Right forelimb (tissue), 1 donor: ENCODE results near the gene GRK7.
"Not testable (repeated sequence)": the region's sequence is repeated elsewhere in the genome, so short reads cannot be mapped to it uniquely, and the experiment has no call there.

ENCODE experiments used
- DNase-seq: peaks from one replicate; pipeline ENCODE4 v3.0.0-alpha.2; 2018

GRK7 gene

GRCh38 chr3:141762552-141762951, 656 bp upstream of the GRK7 start:
- not testable (repeated sequence) for DNase-seq

- no peak for DNase-seq
These were observed 837 bp downstream of the GRK7 start for GRCh38 chr3:141764045-141764444.

- no peak for DNase-seq
These were observed 1.3 kb downstream of the GRK7 start for GRCh38 chr3:141764465-141764864.

- DNase-seq, result no peak
These were observed 1.8 kb downstream of the GRK7 start for GRCh38 chr3:141764986-141765385.

DNA sequence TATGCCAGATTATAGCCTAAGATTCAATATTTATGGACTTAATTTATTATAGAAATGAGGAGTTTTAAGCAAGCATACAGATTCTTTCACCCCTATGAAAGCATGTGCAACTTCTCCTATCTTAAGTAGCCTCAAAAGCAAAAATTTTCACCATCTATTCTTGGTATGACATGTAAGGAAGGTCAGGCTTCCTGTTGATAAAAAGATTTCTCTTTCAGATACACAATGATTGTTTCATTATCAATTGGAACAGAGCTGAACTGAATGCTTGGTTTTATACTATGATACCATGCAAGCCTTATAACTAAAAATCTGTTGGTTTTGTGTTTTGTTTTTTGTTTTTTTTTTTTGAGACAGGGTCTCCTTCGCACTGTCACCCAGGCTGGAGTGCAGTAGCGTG, 3.9 kb downstream of the GRK7 start:
- DNase-seq, result no peak

DNA sequence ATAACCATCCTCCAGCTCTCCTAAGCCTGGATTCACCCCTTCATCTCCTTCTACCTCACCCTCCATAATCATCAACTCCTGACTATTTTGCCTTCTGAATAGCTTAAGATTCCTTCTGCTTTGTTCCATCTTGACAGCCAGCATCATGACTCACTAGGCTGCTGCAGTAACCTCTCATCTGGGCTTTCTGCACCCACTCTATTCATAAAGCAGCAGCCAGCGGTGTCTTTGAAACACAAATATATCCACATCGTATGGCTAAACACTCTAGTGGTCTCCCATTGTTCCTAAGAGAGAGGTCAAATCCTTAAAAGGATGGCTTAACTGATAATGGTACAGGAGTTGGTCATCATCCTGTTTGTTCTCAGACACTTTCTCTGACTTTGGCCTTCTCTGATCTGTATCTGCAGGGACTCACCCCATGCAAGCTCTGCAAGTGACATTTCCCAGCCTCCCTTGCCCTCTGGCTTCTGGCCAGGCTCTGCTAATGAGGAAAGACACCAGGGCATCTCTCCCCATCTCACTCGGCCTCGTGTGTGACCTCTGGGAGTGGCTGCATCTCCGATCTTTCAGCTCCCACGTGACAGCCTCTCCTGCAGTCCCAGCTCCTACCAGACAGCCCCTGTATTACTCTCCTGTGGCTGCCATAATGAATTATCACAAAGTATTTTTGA, 6.2 kb downstream of the GRK7 start:
- DNase-seq, result no peak

DNA sequence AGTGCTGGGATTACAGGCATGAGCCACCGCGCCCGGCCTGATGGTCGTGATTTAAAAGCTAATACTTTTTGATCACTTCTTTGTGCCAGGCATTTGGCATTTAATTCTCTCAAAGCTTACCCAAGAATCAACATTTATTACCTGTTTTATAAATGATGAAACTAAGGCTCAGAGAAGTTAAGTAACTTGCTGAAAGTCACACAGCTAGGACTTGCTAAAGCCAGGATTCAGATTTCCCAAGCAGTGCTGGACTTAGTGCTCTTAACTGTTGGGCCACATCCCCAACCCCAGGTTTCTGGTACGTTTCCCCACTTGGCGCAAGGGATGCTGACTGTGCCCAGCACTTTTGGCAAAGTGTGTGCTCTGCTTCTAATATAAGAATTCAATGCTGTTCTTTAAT, 10.5 kb downstream of the GRK7 start:
- DNase-seq, result no peak

GRCh38 chr3:141776376-141776775, 13.2 kb downstream of the GRK7 start:
- DNase-seq, result no peak

GRCh38 chr3:141776885-141777284, 13.7 kb downstream of the GRK7 start:
- DNase-seq, result no peak

DNA sequence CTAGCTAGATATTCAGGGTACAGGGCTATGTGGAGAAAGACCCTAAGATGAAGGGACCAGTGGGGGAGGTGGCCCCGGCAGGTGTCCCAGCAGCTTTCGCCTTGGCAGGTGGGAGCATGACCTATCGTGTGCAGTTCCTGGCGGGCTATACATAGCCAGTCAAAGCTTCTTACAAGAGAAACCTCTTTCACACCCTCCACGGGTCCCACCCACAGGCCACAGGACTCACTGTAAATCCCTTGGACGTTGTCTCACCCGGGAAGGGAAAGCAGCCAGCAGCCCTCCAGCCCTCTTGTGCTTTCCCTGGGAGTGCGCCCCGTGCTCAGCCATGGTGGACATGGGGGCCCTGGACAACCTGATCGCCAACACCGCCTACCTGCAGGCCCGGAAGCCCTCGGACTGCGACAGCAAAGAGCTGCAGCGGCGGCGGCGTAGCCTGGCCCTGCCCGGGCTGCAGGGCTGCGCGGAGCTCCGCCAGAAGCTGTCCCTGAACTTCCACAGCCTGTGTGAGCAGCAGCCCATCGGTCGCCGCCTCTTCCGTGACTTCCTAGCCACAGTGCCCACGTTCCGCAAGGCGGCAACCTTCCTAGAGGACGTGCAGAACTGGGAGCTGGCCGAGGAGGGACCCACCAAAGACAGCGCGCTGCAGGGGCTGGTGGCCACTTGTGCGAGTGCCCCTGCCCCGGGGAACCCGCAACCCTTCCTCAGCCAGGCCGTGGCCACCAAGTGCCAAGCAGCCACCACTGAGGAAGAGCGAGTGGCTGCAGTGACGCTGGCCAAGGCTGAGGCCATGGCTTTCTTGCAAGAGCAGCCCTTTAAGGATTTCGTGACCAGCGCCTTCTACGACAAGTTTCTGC, 15.0 kb downstream of the GRK7 start:
- DNase-seq, result no peak

- DNase-seq, result no peak
These were observed 16.5 kb downstream of the GRK7 start for GRCh38 chr3:141779667-141780066.

GRCh38 chr3:141782386-141782932, 19.3 kb downstream of the GRK7 start:
- no peak for DNase-seq

- DNase-seq, result no peak
These were observed 20.4 kb downstream of the GRK7 start for GRCh38 chr3:141783632-141784031.

GRCh38 chr3:141784096-141784495, 20.9 kb downstream of the GRK7 start:
- DNase-seq, result no peak

GRCh38 chr3:141784531-141784930, 21.3 kb downstream of the GRK7 start:
- DNase-seq, result no peak

DNA sequence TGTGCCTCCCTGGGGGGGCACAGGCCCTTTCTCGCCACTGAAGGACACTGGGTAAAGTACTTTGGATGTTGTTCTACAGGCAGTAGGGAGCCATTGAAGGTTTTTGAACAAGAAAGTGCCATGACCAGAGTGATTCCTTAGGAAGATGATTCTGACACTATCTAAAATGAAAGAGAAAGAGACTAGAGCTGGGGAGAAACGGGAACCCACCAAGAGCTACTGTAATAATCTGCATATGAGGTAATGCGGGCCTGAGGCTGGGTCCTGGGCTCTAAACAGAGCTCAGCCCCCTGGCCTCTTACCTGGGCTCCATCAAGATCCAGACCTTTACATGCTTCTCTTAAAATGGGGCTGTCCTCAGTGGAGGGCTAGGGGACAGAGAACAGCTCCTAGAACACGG, 24.9 kb downstream of the GRK7 start:
- no peak for DNase-seq

DNA sequence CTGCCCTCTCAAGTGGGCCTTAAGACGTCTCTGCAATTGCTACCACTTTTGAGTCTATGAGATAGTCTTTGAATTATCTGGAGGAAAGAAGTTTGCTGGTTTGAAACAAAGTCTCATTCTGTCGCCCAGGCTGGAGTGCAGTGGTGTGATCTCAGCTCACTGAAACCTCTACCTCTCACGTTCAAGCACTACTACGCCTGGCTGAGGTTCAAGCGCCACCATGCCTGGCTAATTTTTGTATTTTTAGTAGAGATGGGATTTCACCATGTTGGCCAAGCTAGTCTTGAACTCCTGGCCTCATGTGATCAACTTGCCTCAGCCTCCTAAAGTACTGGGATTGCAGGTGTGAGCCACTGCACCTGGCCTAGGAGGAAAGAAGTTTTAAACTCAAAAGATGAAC, 25.5 kb downstream of the GRK7 start:
- not testable (repeated sequence) for DNase-seq

- no peak for DNase-seq
These were observed 26.1 kb downstream of the GRK7 start for GRCh38 chr3:141789281-141789680.

GRCh38 chr3:141790171-141790570, 27.0 kb downstream of the GRK7 start:
- no peak for DNase-seq

DNA sequence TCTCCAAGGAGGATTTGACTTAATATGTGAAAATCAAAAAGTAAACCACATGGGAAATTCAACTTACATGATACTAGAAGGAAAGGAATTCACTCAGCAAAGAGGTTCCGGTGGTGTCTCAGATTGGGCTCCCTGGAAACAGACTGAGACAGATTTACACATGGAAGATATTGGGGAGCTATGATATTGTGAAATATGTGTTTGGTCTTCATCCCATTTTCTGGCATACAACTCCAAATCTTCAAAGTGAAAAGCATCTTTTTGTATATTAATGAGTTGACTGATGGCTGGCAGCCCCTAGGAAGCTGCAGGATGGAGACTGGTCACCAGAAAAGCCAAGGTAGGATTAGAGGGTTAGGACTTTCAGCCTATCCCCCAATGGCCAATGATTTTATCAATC, 29.3 kb downstream of the GRK7 start:
- no peak for DNase-seq

DNA sequence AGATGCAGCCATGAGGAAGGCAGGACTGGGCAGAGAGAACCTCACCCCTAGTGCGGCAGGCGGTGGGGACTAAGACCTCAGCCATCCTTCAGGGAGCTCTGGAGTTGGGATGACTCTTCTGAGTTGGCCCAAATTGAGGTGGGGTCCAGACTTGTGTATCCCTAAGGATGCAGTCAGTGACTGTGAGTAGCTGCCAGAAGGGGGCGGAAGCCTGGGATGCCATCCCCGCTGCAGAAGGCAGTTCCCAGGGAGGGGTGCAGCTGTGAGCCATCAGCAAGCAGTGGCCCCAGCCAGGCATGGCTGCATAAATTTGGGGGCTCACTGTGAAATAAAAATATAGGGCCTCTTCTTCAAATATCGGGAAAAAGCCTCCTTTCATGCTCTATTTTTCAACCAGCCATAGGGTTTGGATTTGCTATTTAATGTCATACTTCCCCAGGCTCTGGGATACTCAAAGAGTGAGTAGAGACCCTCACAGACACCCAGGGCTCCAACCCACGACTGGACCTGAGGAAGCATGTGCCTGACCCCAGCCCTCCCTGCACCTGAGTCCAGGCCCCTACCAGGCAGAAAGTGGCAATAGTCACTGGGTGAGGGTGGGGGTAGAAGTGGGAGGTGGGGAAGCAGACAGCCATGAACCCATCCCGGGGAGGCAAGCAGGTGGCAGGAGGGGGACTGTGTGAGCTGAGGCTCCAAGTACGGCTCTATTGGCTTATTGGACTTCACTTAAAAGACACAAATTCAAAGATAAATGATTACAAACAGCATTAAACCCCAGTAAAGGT, 30.5 kb downstream of the GRK7 start:
- no peak for DNase-seq

GRCh38 chr3:141795276-141795675, 32.1 kb downstream of the GRK7 start:
- DNase-seq, result no peak

GRCh38 chr3:141795741-141796080, 32.5 kb downstream of the GRK7 start:
- no peak for DNase-seq
